ENCODE data around the gene XKR3. TPM values are rescaled to one million over a fixed set of nuclear protein-coding genes. Genes with fewer than 3 reads are reported as not detected.

Gene XKR3
- total and polyA plus RNA-seq, 2 experiments from 2014 or later, result not detected

DNA sequence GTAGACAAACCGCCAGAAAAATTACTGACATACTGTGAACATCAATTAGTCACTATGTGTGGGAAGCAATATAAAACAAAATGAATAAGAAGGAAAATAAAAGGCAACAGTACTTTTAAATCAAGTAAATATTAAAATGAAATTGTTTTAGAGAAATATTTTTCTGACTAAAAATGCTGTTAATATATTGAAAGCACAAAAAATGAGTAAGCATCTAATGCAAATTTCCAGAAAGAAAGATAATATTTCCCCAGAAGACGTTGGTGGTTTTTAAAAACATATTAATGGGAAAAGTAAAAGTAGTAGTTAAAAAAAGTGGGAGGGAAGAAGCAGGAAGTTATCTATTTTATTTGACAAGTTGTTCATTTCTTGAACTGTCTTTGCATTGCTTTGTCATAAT is 16.5 kb downstream of the XKR3 start:
- Mint-ChIP-seq H3K4me3 (no peak overlapping the region), H3K4me1 (peaks cover 15% of the 10 kb centered on the region; the same call in 2 of the 3 replicates), H3K36me3 (ENCODE audit: low read depth) (no peaks in the 10 kb centered on the region; the same call in 2 of the 3 replicates), H3K27ac (no peak overlapping the region), H3K9me3 (peaks cover 50% of the 10 kb centered on the region), H3K27me3 (ENCODE audit: insufficient read depth, low read depth, poor library complexity) (no peaks in the 10 kb centered on the region)
- no peaks in the 10 kb centered on the region for H4K20me1 ChIP-seq (replicated peaks; ENCODE audit: insufficient read depth)
- no peaks in the 10 kb centered on the region for H3F3A ChIP-seq (replicated peaks; ENCODE audit: low read depth)
- H3K36me3 ChIP-seq (ENCODE audit: insufficient read depth), result no peaks in the 10 kb centered on the region
- H3K4me1 ChIP-seq (ENCODE audit: insufficient read depth), result peaks cover 27% of the 10 kb centered on the region
- no peak overlapping the region for H3K4me2 ChIP-seq
- no peak overlapping the region for H2AFZ ChIP-seq
- no peak for TF ChIP-seq ZNF331 (CRISPR knock-in tag; IDR thresholded peaks at IDR 0.05; ENCODE audit: low read depth)
- TF ChIP-seq, protein P1, sequence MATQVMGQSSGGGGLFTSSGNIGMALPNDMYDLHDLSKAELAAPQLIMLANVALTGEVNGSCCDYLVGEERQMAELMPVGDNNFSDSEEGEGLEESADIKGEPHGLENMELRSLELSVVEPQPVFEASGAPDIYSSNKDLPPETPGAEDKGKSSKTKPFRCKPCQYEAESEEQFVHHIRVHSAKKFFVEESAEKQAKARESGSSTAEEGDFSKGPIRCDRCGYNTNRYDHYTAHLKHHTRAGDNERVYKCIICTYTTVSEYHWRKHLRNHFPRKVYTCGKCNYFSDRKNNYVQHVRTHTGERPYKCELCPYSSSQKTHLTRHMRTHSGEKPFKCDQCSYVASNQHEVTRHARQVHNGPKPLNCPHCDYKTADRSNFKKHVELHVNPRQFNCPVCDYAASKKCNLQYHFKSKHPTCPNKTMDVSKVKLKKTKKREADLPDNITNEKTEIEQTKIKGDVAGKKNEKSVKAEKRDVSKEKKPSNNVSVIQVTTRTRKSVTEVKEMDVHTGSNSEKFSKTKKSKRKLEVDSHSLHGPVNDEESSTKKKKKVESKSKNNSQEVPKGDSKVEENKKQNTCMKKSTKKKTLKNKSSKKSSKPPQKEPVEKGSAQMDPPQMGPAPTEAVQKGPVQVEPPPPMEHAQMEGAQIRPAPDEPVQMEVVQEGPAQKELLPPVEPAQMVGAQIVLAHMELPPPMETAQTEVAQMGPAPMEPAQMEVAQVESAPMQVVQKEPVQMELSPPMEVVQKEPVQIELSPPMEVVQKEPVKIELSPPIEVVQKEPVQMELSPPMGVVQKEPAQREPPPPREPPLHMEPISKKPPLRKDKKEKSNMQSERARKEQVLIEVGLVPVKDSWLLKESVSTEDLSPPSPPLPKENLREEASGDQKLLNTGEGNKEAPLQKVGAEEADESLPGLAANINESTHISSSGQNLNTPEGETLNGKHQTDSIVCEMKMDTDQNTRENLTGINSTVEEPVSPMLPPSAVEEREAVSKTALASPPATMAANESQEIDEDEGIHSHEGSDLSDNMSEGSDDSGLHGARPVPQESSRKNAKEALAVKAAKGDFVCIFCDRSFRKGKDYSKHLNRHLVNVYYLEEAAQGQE (IDR thresholded peaks at IDR 0.05; ENCODE audit: unreplicated experiment), result no peak
- TF ChIP-seq EZH2 (IDR thresholded peaks at IDR 0.05; ENCODE audit: low read depth, unreplicated experiment), result no peak
- TF ChIP-seq, protein P2, sequence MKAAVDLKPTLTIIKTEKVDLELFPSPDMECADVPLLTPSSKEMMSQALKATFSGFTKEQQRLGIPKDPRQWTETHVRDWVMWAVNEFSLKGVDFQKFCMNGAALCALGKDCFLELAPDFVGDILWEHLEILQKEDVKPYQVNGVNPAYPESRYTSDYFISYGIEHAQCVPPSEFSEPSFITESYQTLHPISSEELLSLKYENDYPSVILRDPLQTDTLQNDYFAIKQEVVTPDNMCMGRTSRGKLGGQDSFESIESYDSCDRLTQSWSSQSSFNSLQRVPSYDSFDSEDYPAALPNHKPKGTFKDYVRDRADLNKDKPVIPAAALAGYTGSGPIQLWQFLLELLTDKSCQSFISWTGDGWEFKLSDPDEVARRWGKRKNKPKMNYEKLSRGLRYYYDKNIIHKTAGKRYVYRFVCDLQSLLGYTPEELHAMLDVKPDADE (IDR thresholded peaks at IDR 0.05), result no peak
- TF ChIP-seq NANOG (IDR thresholded peaks at IDR 0.05; ENCODE audit: borderline replicate concordance), result no peak
- TF ChIP-seq STAT1 (IDR thresholded peaks at IDR 0.05; ENCODE audit: unreplicated experiment), result no peak
- TF ChIP-seq ZNF114 (CRISPR knock-in tag; IDR thresholded peaks at IDR 0.05), result no peak
- no peak for TF ChIP-seq EZH2phosphoT487 (IDR thresholded peaks at IDR 0.05; ENCODE audit: unreplicated experiment)
- TF ChIP-seq, protein P3, sequence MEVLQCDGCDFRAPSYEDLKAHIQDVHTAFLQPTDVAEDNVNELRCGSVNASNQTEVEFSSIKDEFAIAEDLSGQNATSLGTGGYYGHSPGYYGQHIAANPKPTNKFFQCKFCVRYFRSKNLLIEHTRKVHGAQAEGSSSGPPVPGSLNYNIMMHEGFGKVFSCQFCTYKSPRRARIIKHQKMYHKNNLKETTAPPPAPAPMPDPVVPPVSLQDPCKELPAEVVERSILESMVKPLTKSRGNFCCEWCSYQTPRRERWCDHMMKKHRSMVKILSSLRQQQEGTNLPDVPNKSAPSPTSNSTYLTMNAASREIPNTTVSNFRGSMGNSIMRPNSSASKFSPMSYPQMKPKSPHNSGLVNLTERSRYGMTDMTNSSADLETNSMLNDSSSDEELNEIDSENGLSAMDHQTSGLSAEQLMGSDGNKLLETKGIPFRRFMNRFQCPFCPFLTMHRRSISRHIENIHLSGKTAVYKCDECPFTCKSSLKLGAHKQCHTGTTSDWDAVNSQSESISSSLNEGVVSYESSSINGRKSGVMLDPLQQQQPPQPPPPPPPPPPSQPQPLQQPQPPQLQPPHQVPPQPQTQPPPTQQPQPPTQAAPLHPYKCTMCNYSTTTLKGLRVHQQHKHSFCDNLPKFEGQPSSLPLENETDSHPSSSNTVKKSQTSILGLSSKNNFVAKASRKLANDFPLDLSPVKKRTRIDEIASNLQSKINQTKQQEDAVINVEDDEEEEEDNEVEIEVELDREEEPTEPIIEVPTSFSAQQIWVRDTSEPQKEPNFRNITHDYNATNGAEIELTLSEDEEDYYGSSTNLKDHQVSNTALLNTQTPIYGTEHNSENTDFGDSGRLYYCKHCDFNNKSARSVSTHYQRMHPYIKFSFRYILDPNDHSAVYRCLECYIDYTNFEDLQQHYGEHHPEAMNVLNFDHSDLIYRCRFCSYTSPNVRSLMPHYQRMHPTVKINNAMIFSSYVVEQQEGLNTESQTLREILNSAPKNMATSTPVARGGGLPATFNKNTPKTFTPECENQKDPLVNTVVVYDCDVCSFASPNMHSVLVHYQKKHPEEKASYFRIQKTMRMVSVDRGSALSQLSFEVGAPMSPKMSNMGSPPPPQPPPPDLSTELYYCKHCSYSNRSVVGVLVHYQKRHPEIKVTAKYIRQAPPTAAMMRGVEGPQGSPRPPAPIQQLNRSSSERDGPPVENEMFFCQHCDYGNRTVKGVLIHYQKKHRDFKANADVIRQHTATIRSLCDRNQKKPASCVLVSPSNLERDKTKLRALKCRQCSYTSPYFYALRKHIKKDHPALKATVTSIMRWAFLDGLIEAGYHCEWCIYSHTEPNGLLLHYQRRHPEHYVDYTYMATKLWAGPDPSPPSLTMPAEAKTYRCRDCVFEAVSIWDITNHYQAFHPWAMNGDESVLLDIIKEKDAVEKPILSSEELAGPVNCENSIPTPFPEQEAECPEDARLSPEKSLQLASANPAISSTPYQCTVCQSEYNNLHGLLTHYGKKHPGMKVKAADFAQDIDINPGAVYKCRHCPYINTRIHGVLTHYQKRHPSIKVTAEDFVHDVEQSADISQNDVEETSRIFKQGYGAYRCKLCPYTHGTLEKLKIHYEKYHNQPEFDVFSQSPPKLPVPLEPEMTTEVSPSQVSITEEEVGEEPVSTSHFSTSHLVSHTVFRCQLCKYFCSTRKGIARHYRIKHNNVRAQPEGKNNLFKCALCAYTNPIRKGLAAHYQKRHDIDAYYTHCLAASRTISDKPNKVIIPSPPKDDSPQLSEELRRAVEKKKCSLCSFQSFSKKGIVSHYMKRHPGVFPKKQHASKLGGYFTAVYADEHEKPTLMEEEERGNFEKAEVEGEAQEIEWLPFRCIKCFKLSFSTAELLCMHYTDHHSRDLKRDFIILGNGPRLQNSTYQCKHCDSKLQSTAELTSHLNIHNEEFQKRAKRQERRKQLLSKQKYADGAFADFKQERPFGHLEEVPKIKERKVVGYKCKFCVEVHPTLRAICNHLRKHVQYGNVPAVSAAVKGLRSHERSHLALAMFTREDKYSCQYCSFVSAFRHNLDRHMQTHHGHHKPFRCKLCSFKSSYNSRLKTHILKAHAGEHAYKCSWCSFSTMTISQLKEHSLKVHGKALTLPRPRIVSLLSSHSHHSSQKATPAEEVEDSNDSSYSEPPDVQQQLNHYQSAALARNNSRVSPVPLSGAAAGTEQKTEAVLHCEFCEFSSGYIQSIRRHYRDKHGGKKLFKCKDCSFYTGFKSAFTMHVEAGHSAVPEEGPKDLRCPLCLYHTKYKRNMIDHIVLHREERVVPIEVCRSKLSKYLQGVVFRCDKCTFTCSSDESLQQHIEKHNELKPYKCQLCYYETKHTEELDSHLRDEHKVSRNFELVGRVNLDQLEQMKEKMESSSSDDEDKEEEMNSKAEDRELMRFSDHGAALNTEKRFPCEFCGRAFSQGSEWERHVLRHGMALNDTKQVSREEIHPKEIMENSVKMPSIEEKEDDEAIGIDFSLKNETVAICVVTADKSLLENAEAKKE (CRISPR knock-in tag; IDR thresholded peaks at IDR 0.05), result no peak
- no peak for TF ChIP-seq POLR2AphosphoS5 (IDR thresholded peaks at IDR 0.05; ENCODE audit: low read depth)
- TF ChIP-seq, protein P4, sequence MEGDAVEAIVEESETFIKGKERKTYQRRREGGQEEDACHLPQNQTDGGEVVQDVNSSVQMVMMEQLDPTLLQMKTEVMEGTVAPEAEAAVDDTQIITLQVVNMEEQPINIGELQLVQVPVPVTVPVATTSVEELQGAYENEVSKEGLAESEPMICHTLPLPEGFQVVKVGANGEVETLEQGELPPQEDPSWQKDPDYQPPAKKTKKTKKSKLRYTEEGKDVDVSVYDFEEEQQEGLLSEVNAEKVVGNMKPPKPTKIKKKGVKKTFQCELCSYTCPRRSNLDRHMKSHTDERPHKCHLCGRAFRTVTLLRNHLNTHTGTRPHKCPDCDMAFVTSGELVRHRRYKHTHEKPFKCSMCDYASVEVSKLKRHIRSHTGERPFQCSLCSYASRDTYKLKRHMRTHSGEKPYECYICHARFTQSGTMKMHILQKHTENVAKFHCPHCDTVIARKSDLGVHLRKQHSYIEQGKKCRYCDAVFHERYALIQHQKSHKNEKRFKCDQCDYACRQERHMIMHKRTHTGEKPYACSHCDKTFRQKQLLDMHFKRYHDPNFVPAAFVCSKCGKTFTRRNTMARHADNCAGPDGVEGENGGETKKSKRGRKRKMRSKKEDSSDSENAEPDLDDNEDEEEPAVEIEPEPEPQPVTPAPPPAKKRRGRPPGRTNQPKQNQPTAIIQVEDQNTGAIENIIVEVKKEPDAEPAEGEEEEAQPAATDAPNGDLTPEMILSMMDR (conservative IDR thresholded peaks at IDR 0.05; ENCODE audit: low read depth in 2 of 2), result no peak
- no peak for TF ChIP-seq JUNB (IDR thresholded peaks at IDR 0.05; ENCODE audit: unreplicated experiment)
- no peak for TF ChIP-seq CREB1 (CRISPR knock-in tag; IDR thresholded peaks at IDR 0.05; ENCODE audit: low read depth)
- DNase-seq (ENCODE audit: low spot score) (no peak), ATAC-seq (no peak)
- no peak overlapping the region for H3K27ac ChIP-seq (ENCODE audit: low read depth)
- H3K9me2 ChIP-seq (ENCODE audit: insufficient read depth), result no peaks in the 10 kb centered on the region
- H3K79me2 ChIP-seq (replicated peaks; ENCODE audit: insufficient read depth), result no peaks in the 10 kb centered on the region
- no peak overlapping the region for H3K4me3 ChIP-seq
- H3K27me3 ChIP-seq (ENCODE audit: insufficient read depth), result no peaks in the 10 kb centered on the region

Measured in GM23338 (cell line).